Ovary (tissue), 3 donors: Measurements from ENCODE around the gene MAP4.

Experiments
- CTCF ChIP-seq, 3 donors: fragments of 450-650 bp in 2 of 3; fragments of 200-600 bp in 1 of 3; IDR thresholded peaks; one replicate each; pipeline versions ENCODE4 v1.5.1 to v1.8.0; 2016 to 2022; ENCODE audit warnings: antibody characterized with exemption in 3 of 3, mild to moderate bottlenecking in 1 of 3
- POLR2A ChIP-seq: fragments of 450-650 bp; IDR thresholded peaks from one replicate; pipeline ENCODE4 v1.6.1; 2017; ENCODE audit warnings: antibody characterized with exemption, mild to moderate bottlenecking, moderate library complexity
- donor health status: DM: no; HTN: no; CAD: no.

DNA sequence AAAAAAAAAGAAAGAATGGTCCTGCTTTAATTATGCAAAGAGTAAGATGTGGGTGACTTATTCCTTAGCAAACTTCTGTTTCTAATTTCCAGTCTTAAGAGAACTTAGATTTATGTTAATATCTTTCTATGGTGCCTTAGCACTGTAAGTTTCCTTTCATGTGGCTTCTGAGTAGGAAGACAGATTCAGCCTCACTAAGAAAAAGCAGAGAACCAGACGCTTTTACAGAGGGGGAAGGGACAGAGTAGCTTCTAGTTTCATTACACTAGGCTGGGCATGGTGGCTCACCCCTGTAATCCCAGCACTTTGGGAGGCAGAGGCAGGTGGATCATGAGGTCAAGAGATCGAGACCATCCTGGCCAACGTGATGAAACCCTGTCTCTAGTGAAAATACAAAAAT, 118.3 kb downstream of the MAP4 start:
- no peak for TF ChIP-seq CTCF (IDR thresholded peaks at IDR 0.05)
- TF ChIP-seq POLR2A, result no peak
